Measurements from ENCODE around the gene PPP1R10. TPM values are rescaled to one million over a fixed set of nuclear protein-coding genes. Genes with fewer than 3 reads are reported as not detected.
"Not testable (repeated sequence)": the region's sequence is repeated elsewhere in the genome, so short reads cannot be mapped to it uniquely, and the experiment has no call there.

Gene PPP1R10
- 138 and 145 TPM in 2 replicates for total RNA-seq
- long read RNA-seq, partial matches to known transcripts, result 81 of 88 reads
- long read RNA-seq, other reads (novel, unspliced or antisense), result 7 of 88 reads

DNA sequence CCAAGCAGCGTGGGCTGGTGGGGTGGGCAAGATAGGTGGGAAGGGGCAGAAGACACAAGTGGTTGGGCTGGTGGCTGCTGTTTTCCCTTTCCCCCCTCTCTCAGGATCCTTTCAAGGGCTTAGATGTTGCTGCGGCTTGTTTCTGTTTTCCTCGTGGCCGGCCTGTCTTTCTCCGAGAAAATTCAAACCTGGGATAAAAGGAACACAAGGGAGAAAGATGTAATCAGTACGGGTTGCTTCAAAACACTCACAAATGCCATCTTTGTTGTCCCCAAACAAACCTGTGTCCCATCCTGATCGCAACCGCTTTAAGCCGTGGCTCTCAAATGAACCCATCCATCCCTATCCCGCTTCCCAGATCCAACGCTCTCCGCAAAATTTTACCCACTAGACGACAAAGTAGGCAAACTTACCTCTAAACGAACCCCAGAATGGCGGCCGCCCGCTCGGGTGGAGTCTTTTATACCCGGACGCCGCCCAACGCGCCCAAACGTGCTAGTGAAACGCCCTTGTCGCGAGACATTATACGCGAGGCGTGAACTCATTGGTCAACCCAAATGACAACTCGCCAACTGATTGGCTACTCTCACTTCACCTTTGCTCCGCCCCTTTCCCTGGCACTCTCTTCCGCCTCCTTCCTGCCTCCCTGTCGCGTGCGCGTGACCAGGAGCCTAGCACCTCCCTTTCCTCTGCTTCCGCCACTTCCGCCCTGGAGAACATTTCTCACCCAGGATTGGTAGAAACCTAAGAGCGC, at the start of gene PPP1R10:
TSS of gene PPP1R10 (minus strand) at position 433 of the 754 bp plus-strand sequence. CDS start 7,299 bp downstream, outside the sequence.
- DNase-seq (ENCODE audit: low read depth, low spot score), result peak; percentile 96
- peaks cover 30% of the 10 kb centered on the region for H3K27me3 Mint-ChIP-seq (ENCODE audit: low read depth)
- peaks cover 35% of the 10 kb centered on the region for H3K36me3 Mint-ChIP-seq (ENCODE audit: low read depth)
- H3K27ac Mint-ChIP-seq (ENCODE audit: unreplicated experiment), result peak within 1 kb of the TSS; percentile 97
- H3K4me1 Mint-ChIP-seq, result peaks cover 57% of the 10 kb centered on the region
- peak within 1 kb of the TSS; percentile 99 for H3K4me3 Mint-ChIP-seq
- TF ChIP-seq CTCF (conservative IDR thresholded peaks at IDR 0.05), result no peak
- H3K9me3 Mint-ChIP-seq, result peaks cover 2% of the 10 kb centered on the region

DNA sequence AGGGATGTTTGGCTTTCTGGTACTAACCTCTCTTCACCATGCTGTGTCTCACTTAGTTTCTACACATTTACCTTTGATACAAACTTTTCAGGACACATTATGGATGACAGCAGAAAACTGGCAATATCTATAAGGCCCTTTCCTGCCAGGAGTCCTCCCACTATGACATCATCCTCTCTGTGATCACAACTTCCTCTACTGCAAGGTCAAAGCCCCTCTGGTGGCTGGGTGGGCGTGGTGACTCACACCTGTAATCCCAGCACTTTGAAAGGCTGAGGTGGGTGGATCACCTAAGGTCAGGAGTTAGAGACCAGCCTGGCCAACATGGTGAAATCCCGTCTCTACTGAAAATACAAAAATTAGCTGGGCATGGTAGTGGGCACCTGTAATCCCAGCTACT, 49.3 kb upstream of the PPP1R10 start:
- H3K4me3 Mint-ChIP-seq; DNase-seq (ENCODE audit: low read depth, low spot score); H3K27me3 Mint-ChIP-seq (ENCODE audit: low read depth); H3K9me3 Mint-ChIP-seq; H3K27ac Mint-ChIP-seq (ENCODE audit: unreplicated experiment); H3K4me1 Mint-ChIP-seq: not testable (repeated sequence)
- peaks cover 11% of the 10 kb centered on the region for H3K36me3 Mint-ChIP-seq (ENCODE audit: low read depth)

- Mint-ChIP-seq H3K4me3 (no peak overlapping the region), H3K9me3 (no peaks in the 10 kb centered on the region), H3K36me3 (ENCODE audit: low read depth) (peaks cover 9% of the 10 kb centered on the region), H3K27me3 (ENCODE audit: low read depth) (no peaks in the 10 kb centered on the region), H3K4me1 (no peaks in the 10 kb centered on the region), H3K27ac (ENCODE audit: unreplicated experiment) (no peak overlapping the region)
- TF ChIP-seq CTCF (conservative IDR thresholded peaks at IDR 0.05), result no peak
- DNase-seq (ENCODE audit: low read depth, low spot score), result no peak
Observed at GRCh38 chr6:30664994-30665767, 48.1 kb upstream of the PPP1R10 start.

- H3K9me3 Mint-ChIP-seq; H3K4me1 Mint-ChIP-seq; H3K27me3 Mint-ChIP-seq (ENCODE audit: low read depth); DNase-seq (ENCODE audit: low read depth, low spot score); H3K4me3 Mint-ChIP-seq; H3K27ac Mint-ChIP-seq (ENCODE audit: unreplicated experiment): not testable (repeated sequence)
- peaks cover 19% of the 10 kb centered on the region for H3K36me3 Mint-ChIP-seq (ENCODE audit: low read depth)
Observed at GRCh38 chr6:30657922-30658321, 40.9 kb upstream of the PPP1R10 start.

- Mint-ChIP-seq H3K36me3 (ENCODE audit: low read depth) (peaks cover 19% of the 10 kb centered on the region), H3K9me3 (no peaks in the 10 kb centered on the region)
Observed at GRCh38 chr6:30657454-30657853, 40.4 kb upstream of the PPP1R10 start.

GRCh38 chr6:30656513-30656912, 39.5 kb upstream of the PPP1R10 start:
- H3K9me3 Mint-ChIP-seq, result no peaks in the 10 kb centered on the region
- H3K27ac Mint-ChIP-seq (ENCODE audit: unreplicated experiment), result no peak overlapping the region
- DNase-seq (ENCODE audit: low read depth, low spot score), result no peak
- H3K4me1 Mint-ChIP-seq, result no peaks in the 10 kb centered on the region
- TF ChIP-seq CTCF (conservative IDR thresholded peaks at IDR 0.05), result no peak
- H3K27me3 Mint-ChIP-seq (ENCODE audit: low read depth), result no peaks in the 10 kb centered on the region
- no peak overlapping the region for H3K4me3 Mint-ChIP-seq
- peaks cover 14% of the 10 kb centered on the region for H3K36me3 Mint-ChIP-seq (ENCODE audit: low read depth)

More at GRCh38 chr6:30657454-30657853, 40.4 kb upstream of the PPP1R10 start:
- Mint-ChIP-seq H3K4me1 (no peaks in the 10 kb centered on the region), H3K27me3 (ENCODE audit: low read depth) (no peaks in the 10 kb centered on the region), H3K4me3 (no peak overlapping the region), H3K27ac (ENCODE audit: unreplicated experiment) (no peak overlapping the region)
- TF ChIP-seq CTCF (conservative IDR thresholded peaks at IDR 0.05), result no peak
- DNase-seq (ENCODE audit: low read depth, low spot score), result no peak
